GM11168 (cell line): ENCODE data around the gene BYSL.

Experiments used
- in situ Hi-C: fragments of 300-500 bp; cut with MboI; formaldehyde crosslinking; loops from one replicate; pipeline ENCODE4 v1.12.0; 2022; ENCODE audit warnings: low sequenced_read_pairs; ENCODE audit not compliant: unreplicated experiment

BYSL gene, protein sequence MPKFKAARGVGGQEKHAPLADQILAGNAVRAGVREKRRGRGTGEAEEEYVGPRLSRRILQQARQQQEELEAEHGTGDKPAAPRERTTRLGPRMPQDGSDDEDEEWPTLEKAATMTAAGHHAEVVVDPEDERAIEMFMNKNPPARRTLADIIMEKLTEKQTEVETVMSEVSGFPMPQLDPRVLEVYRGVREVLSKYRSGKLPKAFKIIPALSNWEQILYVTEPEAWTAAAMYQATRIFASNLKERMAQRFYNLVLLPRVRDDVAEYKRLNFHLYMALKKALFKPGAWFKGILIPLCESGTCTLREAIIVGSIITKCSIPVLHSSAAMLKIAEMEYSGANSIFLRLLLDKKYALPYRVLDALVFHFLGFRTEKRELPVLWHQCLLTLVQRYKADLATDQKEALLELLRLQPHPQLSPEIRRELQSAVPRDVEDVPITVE

GRCh38 chr6:41920921-41921711, at the start of gene BYSL, which contains the start of gene MED20:
Gene BYSL (plus strand): TSS chr6:41921499. CDS start chr6:41921563, 64 bp downstream.
Gene MED20 (minus strand): TSS chr6:41921139. CDS start chr6:41921018, 121 bp downstream.
- in situ Hi-C loops = loop anchor here (5.0 kb wide), 1 partner anchor 126 kb away; no protein-coding TSS in a partner anchor

GRCh38 chr6:41871691-41872090, 49.6 kb upstream of the BYSL start:
- in situ Hi-C loops = no loop called here

DNA sequence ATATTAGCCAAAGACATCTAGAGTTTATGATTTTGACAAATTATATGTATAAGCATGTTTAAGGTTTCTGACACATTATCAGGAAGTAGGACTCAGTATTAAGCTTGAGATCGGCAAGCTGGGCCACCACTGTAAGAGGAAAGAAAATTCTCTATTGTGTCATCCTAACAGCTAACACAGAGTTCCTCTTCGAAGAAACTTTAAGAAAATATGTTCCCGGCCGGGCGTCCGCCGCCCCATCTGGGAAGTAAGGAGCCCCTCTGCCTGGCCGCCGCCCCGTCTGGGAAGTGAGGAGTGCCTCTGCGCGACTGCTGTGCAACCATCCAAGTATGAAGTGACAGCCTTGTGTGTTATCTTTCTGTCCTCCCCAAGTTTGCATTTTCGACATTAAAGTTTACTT, 49.2 kb upstream of the BYSL start:
- in situ Hi-C loops = no loop called here

GRCh38 chr6:41874741-41875140, 46.6 kb upstream of the BYSL start:
- in situ Hi-C loops = no loop called here

- in situ Hi-C loops = no loop called here
Observed at GRCh38 chr6:41877051-41877680, 44.1 kb upstream of the BYSL start.

GRCh38 chr6:41878246-41878645, 43.1 kb upstream of the BYSL start:
- in situ Hi-C loops = no loop called here

- in situ Hi-C loops = no loop called here
Observed at GRCh38 chr6:41878961-41879405, 42.3 kb upstream of the BYSL start.

GRCh38 chr6:41881506-41881905, 39.8 kb upstream of the BYSL start:
- in situ Hi-C loops = no loop called here

GRCh38 chr6:41884957-41885356, 36.3 kb upstream of the BYSL start:
- in situ Hi-C loops = no loop called here

GRCh38 chr6:41885930-41886329, 35.4 kb upstream of the BYSL start:
- in situ Hi-C loops = no loop called here

DNA sequence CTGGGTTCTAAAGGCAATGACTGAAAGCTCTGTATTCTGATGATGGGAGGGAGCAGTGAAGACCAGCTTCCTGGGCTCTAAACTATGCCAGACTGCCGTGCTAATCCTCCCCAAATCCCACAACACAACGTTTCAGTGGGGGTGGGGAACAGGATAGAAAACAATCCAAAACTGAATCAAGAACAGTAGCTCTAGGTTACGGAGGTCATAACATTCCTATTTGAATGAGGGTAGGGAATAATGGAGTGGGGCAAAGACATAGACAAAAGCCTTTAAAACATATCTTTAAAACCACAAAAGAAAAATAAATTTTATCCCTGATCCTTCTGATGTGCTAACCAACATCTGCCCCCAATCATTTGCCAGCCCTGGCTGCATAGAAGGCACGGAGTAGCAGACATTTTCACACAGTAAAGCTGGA, 34.0 kb upstream of the BYSL start:
- in situ Hi-C loops = no loop called here

GRCh38 chr6:41892921-41893564, 28.3 kb upstream of the BYSL start:
- in situ Hi-C loops = no loop called here

GRCh38 chr6:41894366-41895299, 26.7 kb upstream of the BYSL start:
- in situ Hi-C loops = no loop called here

DNA sequence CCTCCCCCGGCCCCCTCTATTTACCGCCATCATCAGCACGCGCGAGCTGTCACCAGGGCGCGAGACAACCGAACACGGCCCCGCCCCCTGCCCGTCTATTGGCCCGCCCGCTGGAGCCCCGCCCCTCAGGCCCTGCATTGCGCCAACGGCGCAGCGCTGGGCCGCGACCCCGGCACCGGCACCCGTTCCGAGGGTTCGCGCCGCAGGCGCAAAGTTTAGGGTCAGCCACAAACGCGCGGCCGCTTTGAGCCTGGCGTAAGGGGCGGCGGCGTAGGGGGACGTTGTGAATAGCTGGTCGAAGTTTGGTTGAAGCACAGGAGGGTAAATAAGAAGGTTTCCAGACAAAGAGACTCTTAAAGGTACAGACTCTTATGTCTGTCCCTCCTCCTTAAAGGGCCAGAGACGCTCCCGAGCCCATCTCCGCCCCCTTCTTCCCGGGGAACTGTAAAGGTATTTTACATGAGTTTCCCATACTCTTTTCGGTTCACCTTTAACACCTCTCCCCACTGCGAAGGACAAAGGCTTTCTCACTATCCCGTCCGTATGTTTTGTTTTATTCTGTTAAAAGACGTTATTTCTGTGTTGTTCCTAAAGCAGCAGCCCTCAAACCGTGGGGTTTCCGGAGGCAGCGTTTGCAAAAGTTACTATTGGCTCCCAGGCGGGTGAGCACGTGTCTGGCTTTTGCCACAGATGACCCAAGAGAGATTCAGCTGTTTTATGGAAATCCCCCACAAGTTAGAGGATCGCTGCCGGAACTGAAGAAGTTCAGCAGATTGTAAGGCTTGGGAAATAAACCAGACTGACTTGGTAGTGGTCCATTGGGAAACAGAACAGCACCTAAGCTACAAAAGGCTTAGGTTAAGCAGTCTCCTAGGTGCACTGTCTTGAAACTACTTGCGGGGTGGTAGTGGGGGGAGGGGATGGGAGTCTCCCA, 25.7 kb upstream of the BYSL start, which contains the start of gene USP49:
TSS of gene USP49 (minus strand) at position 76 of the 934 bp plus-strand sequence. CDS start 88,392 bp downstream, outside the sequence.
- in situ Hi-C loops = no loop called here

- in situ Hi-C loops = no loop called here
Observed at GRCh38 chr6:41896281-41896680, 25.0 kb upstream of the BYSL start.

- in situ Hi-C loops = no loop called here
Observed at GRCh38 chr6:41900861-41901260, 20.4 kb upstream of the BYSL start.

DNA sequence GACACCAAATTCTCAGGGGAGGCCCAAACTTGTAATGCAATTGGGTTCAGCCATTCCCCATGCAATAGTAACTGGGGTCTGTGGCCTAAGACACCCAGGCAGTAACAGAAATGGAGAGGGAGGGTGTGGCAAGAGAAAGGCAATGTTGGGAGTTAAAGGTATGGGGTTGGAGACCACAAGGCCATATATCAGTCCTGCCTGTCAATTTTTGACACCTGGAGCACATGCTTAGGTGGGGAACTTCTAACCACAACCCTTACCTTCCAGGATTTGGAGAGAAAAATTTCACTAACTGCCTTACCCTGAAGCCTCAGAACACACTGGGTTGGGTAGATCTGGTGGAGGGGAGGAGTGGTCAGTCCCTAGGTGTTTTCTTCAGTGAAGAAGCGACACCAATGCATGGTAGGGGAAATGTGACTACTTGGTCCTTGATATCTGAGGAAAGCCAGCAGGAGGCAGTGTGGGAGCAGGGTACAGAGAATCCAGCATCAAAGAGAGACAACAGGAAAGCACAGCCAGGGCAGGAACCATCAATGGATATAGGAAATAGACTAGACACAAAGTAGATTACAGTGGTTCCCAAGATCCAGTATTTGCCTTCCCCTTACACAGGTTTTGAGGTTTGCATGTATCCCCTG, 19.3 kb upstream of the BYSL start:
- in situ Hi-C loops = no loop called here
